Brain microvascular endothelial cell (primary cell): ENCODE data around the gene CLASRP.

Source experiments
- DNase-seq: peaks from one replicate; pipeline ENCODE4 v3.0.0-alpha.2; 2020
- H3K27ac ChIP-seq: fragments of 250-450 bp; sonication (Bioruptor Pico); 2 replicates; pipeline ENCODE4 v1.5.1; 2020; ENCODE audit warnings: mild to moderate bottlenecking, moderate library complexity
- H3K27me3 ChIP-seq: fragments of 250-450 bp; sonication (Bioruptor Pico); replicated peaks from 2 replicates; pipeline ENCODE4 v1.5.1; 2020; ENCODE audit warnings: mild to moderate bottlenecking
- H3K36me3 ChIP-seq: fragments of 250-450 bp; sonication (Bioruptor Pico); replicated peaks from 2 replicates; pipeline ENCODE4 v1.5.1; 2020; ENCODE audit warnings: mild to moderate bottlenecking
- H3K4me3 ChIP-seq: 2 replicates; pipeline ENCODE4 v1.5.1; 2011; ENCODE audit warnings: low read depth, mild to moderate bottlenecking, control low read depth, low read length, moderate library complexity
- in situ Hi-C: cut with HindIII; loops from 2 replicates; pipeline ENCODE4 v1.10.0; 2017; ENCODE audit warnings: low sequenced_read_pairs, low pct_ligation_motif_present
- TF ChIP-seq, protein P1 (sequence below): IDR thresholded peaks from 2 replicates; pipeline ENCODE4 v1.5.1; 2011; ENCODE audit warnings: low read depth, mild to moderate bottlenecking, moderate library complexity, low read length, control low read depth, inconsistent platforms; ENCODE audit errors: missing control alignments

Gene CLASRP

DNA sequence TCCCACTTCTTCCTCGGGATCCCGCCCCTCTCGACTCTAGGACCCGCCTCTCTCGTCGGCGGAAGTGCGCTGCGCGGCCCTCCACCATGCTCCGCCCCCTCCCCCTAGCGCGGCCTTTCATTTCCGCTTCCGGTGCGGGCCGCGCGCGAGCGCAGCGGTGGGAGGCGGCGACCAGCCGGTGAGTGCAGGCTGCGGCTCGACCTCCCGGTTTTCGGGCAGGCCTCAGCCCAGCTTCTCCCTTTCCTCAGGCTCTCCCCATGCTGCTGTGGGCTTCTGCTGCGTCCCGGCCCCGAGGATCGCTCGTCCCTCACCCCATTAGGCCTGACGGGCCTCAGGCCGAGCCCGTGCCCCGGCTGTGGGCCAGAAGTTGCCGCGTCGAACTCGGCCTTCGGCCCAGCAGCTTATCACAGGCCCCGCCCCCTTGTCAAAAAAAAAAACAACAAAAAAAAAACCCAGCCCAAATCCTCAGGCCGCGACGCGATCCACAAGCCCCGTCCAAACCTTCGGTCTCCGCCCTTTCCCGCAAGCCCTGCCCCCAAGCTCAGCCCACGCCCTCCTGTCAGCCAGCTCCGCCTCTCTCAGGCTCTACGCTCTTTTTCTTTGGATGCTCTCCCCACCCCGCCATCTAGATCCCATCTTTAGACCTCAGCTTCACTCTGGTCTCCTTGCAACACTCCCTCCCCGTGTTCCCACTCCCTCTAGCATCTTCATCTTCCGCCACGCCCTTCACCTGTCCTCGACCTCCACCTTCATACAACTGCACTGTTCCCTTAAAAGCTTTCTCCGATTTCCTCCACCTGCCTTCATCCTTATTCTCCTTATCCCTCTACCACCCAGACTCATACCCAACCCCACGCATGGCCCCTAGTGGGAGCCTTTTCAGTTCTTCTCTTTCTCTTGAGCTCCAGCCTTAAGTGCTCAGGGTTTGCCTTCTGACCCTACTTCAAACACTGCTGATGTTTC, at the start of gene CLASRP:
Gene CLASRP (plus strand): TSS at position 115 of the 963 bp plus-strand sequence. CDS start 1,168 bp downstream, outside the sequence.
- H3K27me3 ChIP-seq = no peaks in the 10 kb centered on the region
- peak; percentile 81 for DNase-seq
- in situ Hi-C loops = no loop called here
- H3K27ac ChIP-seq = peak within 1 kb of the TSS; percentile 91
- H3K4me3 ChIP-seq = peak within 1 kb of the TSS; percentile 91
- TF ChIP-seq, protein P1, sequence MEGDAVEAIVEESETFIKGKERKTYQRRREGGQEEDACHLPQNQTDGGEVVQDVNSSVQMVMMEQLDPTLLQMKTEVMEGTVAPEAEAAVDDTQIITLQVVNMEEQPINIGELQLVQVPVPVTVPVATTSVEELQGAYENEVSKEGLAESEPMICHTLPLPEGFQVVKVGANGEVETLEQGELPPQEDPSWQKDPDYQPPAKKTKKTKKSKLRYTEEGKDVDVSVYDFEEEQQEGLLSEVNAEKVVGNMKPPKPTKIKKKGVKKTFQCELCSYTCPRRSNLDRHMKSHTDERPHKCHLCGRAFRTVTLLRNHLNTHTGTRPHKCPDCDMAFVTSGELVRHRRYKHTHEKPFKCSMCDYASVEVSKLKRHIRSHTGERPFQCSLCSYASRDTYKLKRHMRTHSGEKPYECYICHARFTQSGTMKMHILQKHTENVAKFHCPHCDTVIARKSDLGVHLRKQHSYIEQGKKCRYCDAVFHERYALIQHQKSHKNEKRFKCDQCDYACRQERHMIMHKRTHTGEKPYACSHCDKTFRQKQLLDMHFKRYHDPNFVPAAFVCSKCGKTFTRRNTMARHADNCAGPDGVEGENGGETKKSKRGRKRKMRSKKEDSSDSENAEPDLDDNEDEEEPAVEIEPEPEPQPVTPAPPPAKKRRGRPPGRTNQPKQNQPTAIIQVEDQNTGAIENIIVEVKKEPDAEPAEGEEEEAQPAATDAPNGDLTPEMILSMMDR = no peak
- peaks cover 48% of the 10 kb centered on the region for H3K36me3 ChIP-seq

GRCh38 chr19:44990459-44990858, 48.4 kb upstream of the CLASRP start:
- no peak for DNase-seq
- H3K27me3 ChIP-seq = no peaks in the 10 kb centered on the region
- in situ Hi-C loops = no loop called here
- TF ChIP-seq, protein P1 = no peak
- H3K27ac ChIP-seq = no peak overlapping the region
- H3K4me3 ChIP-seq = no peak overlapping the region
- H3K36me3 ChIP-seq = peaks cover 43% of the 10 kb centered on the region

- TF ChIP-seq, protein P1 = no peak
- Histone ChIP-seq H3K27ac (no peak overlapping the region), H3K36me3 (peaks cover 38% of the 10 kb centered on the region), H3K27me3 (no peaks in the 10 kb centered on the region), H3K4me3 (no peak overlapping the region)
- DNase-seq = no peak
- in situ Hi-C loops = no loop called here
These were observed 47.9 kb upstream of the CLASRP start for GRCh38 chr19:44990966-44991365.

DNA sequence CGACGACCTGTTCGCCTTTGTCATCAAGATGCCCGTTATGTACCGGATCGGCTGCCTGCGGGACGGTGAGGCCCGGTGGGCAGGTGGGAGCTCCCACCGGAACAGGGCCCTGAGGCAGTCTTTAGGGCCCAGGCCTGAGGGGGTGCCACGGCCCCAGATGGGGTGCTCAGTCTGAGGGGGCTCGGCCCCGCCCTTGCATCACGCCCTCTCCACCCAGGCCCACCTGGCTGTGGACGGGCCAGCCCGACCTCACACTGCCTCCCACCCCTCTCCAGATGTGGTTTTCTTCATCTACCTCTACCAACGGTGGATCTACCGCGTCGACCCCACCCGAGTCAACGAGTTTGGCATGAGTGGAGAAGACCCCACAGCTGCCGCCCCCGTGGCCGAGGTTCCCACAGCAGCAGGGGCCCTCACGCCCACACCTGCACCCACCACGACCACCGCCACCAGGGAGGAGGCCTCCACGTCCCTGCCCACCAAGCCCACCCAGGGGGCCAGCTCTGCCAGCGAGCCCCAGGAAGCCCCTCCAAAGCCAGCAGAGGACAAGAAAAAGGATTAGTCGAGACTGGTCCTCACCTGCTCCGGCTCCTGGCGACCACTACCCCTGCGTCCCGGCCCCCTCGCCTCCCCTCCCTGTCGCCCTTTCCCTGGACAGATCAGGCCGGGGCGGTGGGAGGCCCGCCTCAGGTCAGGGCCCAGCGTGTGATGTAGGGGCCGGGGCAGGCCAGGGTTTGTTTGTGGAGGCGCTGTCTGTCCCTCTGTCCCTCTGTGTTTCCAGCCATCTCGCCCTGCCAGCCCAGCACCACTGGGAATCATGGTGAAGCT, 46.3 kb upstream of the CLASRP start:
- in situ Hi-C loops = no loop called here
- Histone ChIP-seq H3K36me3 (peaks cover 31% of the 10 kb centered on the region), H3K27me3 (no peaks in the 10 kb centered on the region), H3K4me3 (no peak overlapping the region), H3K27ac (no peak overlapping the region)
- TF ChIP-seq, protein P1 = no peak
- DNase-seq = no peak

DNA sequence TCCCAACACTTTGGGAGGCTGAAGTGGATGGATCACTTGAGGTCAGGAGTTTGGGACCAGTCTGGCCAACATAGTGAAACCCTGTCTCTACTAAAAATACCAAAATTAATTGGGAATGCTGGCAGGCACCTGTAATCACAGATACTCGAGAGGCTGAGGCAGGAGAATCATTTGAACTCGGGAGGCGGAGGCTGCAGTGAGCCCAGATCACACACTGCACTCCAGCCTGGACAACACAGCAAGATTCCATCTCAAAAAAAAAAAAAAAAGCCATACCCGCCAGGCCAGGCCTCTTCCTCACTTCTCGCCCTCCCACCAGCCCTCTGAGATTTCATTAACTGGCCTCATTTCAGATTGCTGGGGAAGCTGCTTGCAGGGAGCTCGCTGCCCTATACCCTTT, 45.3 kb upstream of the CLASRP start:
- Histone ChIP-seq H3K27ac (no peak overlapping the region), H3K27me3 (no peaks in the 10 kb centered on the region), H3K4me3 (no peak overlapping the region), H3K36me3 (peaks cover 27% of the 10 kb centered on the region)
- in situ Hi-C loops = no loop called here
- no peak for DNase-seq
- TF ChIP-seq, protein P1 = no peak
